ENCODE measurements around the gene ADRA2B. TPM values are rescaled to one million over a fixed set of nuclear protein-coding genes. Genes with fewer than 3 reads are reported as not detected.

The ADRA2B gene
- total RNA-seq, 2 experiments from 2014 or later, result 0.30 to 0.54 TPM

DNA sequence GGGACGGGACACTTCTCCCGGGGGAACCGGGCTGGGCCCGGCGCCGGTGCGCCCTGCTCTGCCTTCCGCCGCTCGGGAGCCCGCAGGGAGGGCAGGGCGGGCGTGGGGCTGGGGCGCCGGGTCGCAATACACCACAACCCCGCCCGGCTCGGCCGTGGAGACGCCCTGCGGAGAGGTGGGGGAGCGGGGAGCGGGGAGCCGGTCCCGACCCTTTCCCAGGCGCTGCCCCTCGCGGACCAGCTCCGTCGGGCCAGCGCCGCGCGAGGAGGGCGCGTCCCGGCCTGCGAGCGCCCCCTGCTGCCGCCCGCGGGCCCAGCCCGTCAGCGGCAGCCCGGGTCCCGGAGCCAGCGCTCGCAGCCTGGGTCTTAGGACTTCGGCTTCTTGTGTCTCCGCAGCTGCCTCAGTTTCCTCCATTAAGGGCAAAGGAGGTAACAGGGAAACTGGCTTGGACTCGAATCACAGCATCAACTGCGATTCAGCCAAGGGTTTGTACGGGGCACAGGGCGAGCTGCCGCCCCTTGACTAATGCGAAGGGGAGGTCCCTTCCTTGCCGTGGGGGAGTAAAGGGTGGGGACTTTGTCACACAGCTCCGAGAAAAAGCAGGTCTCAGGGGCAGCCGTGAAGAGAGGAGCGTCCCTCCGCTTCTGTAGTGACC, 635 bp upstream of the ADRA2B start:
- Mint-ChIP-seq H3K4me3 (peak overlapping the region; percentile 55), H3K27ac (no peak overlapping the region), H3K36me3 (ENCODE audit: low read depth) (no peaks in the 10 kb centered on the region), H3K27me3 (peaks cover 36% of the 10 kb centered on the region), H3K4me1 (peaks cover 10% of the 10 kb centered on the region), H3K9me3 (ENCODE audit: low read depth) (no peaks in the 10 kb centered on the region)
- ChIA-PET CTCF (interaction anchor here (0.6 to 4.2 kb wide), 29 partner anchors 10 to 1546 kb away, joined by 3 to 33 read pairs (median 4); partner anchors contain the start of genes ANKRD36C and ASTL), POLR2A (interaction anchor here (0.6 to 0.9 kb wide), 4 partner anchors 32 to 387 kb away, joined by 3 read pairs; no protein-coding TSS in a partner anchor)
- DNase-seq (peak; percentile 80), ATAC-seq (peak; percentile 87)
- intact Hi-C loops (cut with DNase I, micrococcal nuclease), result loop anchor here (1.0 to 10.0 kb wide), 8 partner anchors 25 to 150 kb away; partner anchors contain the start of genes CIAO1 (in 2 of the 2), STARD7 (in 1 of the 2) and TMEM127 (in 1 of the 2)

DNA sequence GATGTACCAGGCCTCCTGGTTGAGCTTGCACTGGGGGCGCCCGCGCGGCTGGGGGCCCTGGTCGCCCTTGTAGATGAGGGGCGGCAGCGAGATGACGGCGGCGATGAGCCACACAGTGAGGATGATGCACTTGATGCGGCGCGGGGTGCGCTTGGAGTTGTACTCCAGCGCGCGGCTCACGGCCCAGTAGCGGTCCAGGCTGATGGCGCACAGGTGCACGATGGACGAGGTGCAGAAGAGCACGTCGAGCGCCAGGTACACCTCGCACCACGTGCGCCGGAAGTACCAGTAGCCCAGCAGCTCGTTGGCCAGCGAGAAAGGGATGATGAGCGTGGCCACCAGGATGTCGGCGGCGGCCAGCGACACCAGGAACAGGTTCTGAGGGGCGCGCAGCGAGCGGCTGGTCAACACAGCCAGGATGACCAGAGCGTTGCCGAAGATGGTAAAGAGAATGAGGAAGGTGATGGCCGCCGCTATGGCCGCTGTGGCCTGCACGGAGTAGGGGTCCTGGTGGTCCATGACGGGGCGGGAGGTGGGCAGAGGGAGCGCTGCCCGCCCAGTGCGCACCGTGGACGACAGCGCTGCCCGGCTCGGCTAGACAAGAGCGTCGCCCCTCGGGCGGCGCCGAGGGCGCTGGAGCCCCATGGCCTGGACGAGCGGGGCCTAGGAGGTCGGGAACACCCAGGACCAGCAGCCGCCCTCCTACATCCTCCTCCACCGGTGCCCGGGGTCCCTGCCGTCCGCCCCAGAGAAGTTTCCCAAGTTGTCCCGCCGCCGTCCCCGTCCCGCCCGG, 544 bp downstream of the ADRA2B start:
- H3K27me3 Mint-ChIP-seq, result peaks cover 26% of the 10 kb centered on the region

DNA sequence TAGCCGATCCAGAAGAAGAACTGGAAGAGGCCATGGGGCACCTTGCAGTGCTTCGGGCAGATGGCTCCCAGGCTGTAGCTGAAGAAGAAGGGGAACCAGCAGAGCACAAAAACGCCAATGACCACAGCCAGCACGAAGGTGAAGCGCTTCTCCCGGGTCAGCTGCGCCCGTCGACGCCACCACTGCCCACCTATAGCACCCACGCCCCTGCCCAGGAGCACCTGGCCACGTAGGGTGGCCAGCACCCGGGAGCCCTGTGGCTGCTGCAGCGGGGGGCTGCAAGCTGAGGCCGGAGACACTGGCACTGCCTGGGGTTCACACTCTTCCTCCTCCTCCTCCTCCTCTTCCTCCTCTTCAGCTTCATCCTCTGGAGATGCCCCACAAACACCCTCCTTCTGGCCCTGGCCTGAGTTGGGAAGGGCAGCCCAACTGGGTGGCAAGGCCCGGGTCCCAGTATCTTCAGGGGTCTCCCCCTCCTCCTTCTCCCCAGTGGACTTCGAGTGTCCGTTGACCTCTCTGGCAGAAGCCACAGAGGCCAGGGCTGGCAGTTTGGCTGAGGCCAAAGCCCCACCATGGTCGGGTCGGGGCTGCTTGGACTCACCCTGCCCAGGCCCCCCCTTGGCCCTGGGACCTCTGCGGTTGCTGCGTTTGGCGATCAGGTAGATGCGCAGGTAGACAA, 1.3 kb downstream of the ADRA2B start:
- H3K4me3 Mint-ChIP-seq, result peak overlapping the region; percentile 66
- DNase-seq (no peak), ATAC-seq (no peak)
- H3K4me1 Mint-ChIP-seq, result peaks cover 10% of the 10 kb centered on the region
- ChIA-PET CTCF (interaction anchor here (0.7 to 4.2 kb wide), 4 partner anchors 12 to 92 kb away, joined by 3 to 33 read pairs (median 8); no protein-coding TSS in a partner anchor), POLR2A (no interaction called here)
- intact Hi-C loops (cut with DNase I, micrococcal nuclease), result loop anchor here in 1 of 2 experiments (5.0 to 10.0 kb wide), 2 partner anchors 110 to 152 kb away; partner anchors contain the start of genes CIAO1 and TMEM127
- H3K9me3 Mint-ChIP-seq (ENCODE audit: low read depth), result no peaks in the 10 kb centered on the region
- H3K36me3 Mint-ChIP-seq (ENCODE audit: low read depth), result no peaks in the 10 kb centered on the region
- peaks cover 18% of the 10 kb centered on the region for H3K27me3 Mint-ChIP-seq
- no peak overlapping the region for H3K27ac Mint-ChIP-seq

More for the DNA sequence above, 544 bp downstream of the ADRA2B start:
- H3K36me3 Mint-ChIP-seq (ENCODE audit: low read depth), result no peaks in the 10 kb centered on the region
- H3K4me1 Mint-ChIP-seq, result peaks cover 10% of the 10 kb centered on the region
- DNase-seq, result no peak
- H3K27ac Mint-ChIP-seq, result no peak overlapping the region
- H3K9me3 Mint-ChIP-seq (ENCODE audit: low read depth), result no peaks in the 10 kb centered on the region
- ChIA-PET POLR2A (interaction anchor here (0.6 kb wide), 1 partner anchor 141 kb away, joined by 7 read pairs; no protein-coding TSS in a partner anchor), CTCF (interaction anchor here (0.9 to 4.2 kb wide), 8 partner anchors 9 to 123 kb away, joined by 4 to 33 read pairs (median 9); partner anchors contain the start of gene ANKRD36C)
- intact Hi-C loops (cut with DNase I, micrococcal nuclease), result loop anchor here (1.0 to 10.0 kb wide), 6 partner anchors 49 to 151 kb away; partner anchors contain the start of genes CIAO1 (in 2 of the 2), STARD7 (in 1 of the 2) and TMEM127 (in 1 of the 2)
- H3K4me3 Mint-ChIP-seq, result peak overlapping the region; percentile 66
- ATAC-seq, result no peak

DNA sequence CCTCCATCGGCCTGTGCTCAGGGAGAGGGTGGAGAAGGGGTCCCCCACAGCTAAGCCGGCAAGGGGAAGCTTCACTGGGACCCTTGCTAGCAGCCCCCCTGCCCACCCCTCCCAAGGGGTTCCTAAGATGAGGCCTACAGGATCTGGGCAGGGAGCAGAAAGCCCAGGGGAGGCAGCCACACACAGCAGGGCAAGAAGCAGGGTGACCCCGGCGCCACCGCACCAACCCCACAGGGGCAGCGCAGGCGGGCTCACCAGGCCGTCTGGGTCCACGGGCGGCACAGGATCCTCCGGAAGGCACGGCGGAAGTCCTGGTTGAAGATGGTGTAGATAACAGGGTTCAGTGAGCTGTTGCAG, 1.8 kb downstream of the ADRA2B start:
- no peak overlapping the region for H3K4me3 Mint-ChIP-seq
- no peak for ATAC-seq

DNA sequence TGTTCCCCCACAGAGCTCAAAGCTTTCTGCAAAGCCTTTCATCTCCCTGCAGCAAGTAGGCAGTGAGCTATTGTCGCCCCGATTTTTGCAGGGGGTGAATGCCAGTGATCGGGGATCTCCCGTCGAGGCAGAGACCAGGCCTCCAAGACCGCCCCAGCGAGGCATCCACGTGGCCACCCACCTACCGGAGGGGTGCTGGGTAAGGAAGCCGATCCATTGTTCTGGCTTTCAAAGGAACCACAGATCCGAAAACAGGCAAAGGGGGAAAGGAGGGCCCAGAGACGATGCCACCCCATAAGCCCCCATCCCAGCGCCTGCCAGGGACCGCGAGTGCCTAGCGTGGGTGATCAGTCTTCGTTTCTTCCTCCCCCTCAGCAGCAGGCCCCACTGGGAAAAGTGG, 2.4 kb downstream of the ADRA2B start:
- Mint-ChIP-seq H3K9me3 (ENCODE audit: low read depth) (no peaks in the 10 kb centered on the region), H3K4me1 (peaks cover 10% of the 10 kb centered on the region), H3K4me3 (no peak overlapping the region), H3K36me3 (ENCODE audit: low read depth) (no peaks in the 10 kb centered on the region), H3K27me3 (peaks cover 9% of the 10 kb centered on the region), H3K27ac (no peak overlapping the region)
- POLR2A ChIA-PET, result interaction anchor here (0.6 kb wide), 1 partner anchor 60 kb away, joined by 3 read pairs; no protein-coding TSS in a partner anchor
- DNase-seq, result no peak
- intact Hi-C loops (cut with DNase I, micrococcal nuclease), result loop anchor here in 1 of 2 experiments (10.0 kb wide), 1 partner anchor 109 kb away; no protein-coding TSS in a partner anchor
- ATAC-seq, result no peak
- CTCF ChIA-PET, result interaction anchor here (0.6 to 2.1 kb wide), 4 partner anchors 9 to 61 kb away, joined by 3 to 19 read pairs (median 3); no protein-coding TSS in a partner anchor

More for the DNA sequence above, 1.8 kb downstream of the ADRA2B start:
- H3K4me1 Mint-ChIP-seq, result peaks cover 10% of the 10 kb centered on the region
- H3K27me3 Mint-ChIP-seq, result peaks cover 14% of the 10 kb centered on the region
- no peak overlapping the region for H3K27ac Mint-ChIP-seq
- intact Hi-C loops (cut with DNase I, micrococcal nuclease), result loop anchor here in 1 of 2 experiments (10.0 kb wide), 1 partner anchor 110 kb away; no protein-coding TSS in a partner anchor
- H3K9me3 Mint-ChIP-seq (ENCODE audit: low read depth), result no peaks in the 10 kb centered on the region
- ChIA-PET CTCF (interaction anchor here (0.7 to 4.2 kb wide), 4 partner anchors 12 to 60 kb away, joined by 3 to 33 read pairs (median 12); no protein-coding TSS in a partner anchor), POLR2A (no interaction called here)
- H3K36me3 Mint-ChIP-seq (ENCODE audit: low read depth), result no peaks in the 10 kb centered on the region
- DNase-seq, result no peak

DNA sequence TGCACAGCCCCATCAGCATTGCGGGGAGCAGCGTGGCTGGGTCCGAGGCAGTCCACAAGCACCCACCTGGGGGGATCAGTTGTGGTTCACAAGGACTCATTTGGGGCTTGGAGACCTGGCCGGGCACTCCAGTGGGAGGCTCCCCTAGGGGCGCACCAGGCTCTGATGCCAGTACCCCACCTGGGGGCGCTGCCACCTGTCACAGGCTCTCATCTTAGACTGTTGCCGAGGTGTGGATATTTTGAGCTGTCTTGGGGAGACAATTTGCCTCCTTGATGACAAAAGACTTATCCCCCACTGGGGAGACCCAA, 3.0 kb downstream of the ADRA2B start:
- ChIA-PET POLR2A (interaction anchor here (0.6 kb wide), 1 partner anchor 61 kb away, joined by 3 read pairs; no protein-coding TSS in a partner anchor), CTCF (interaction anchor here (0.7 to 2.1 kb wide), 6 partner anchors 14 to 164 kb away, joined by 3 to 19 read pairs (median 3); partner anchors contain the start of gene ASTL)
- no peak for ATAC-seq
- Mint-ChIP-seq H3K4me1 (peaks cover 10% of the 10 kb centered on the region), H3K36me3 (ENCODE audit: low read depth) (no peaks in the 10 kb centered on the region), H3K27me3 (peaks cover 6% of the 10 kb centered on the region), H3K27ac (no peak overlapping the region), H3K4me3 (no peak overlapping the region), H3K9me3 (ENCODE audit: low read depth) (no peaks in the 10 kb centered on the region)
- DNase-seq, result peak; percentile 66
- intact Hi-C loops (cut with DNase I, micrococcal nuclease), result loop anchor here in 1 of 2 experiments (10.0 kb wide), 1 partner anchor 109 kb away; no protein-coding TSS in a partner anchor

DNA sequence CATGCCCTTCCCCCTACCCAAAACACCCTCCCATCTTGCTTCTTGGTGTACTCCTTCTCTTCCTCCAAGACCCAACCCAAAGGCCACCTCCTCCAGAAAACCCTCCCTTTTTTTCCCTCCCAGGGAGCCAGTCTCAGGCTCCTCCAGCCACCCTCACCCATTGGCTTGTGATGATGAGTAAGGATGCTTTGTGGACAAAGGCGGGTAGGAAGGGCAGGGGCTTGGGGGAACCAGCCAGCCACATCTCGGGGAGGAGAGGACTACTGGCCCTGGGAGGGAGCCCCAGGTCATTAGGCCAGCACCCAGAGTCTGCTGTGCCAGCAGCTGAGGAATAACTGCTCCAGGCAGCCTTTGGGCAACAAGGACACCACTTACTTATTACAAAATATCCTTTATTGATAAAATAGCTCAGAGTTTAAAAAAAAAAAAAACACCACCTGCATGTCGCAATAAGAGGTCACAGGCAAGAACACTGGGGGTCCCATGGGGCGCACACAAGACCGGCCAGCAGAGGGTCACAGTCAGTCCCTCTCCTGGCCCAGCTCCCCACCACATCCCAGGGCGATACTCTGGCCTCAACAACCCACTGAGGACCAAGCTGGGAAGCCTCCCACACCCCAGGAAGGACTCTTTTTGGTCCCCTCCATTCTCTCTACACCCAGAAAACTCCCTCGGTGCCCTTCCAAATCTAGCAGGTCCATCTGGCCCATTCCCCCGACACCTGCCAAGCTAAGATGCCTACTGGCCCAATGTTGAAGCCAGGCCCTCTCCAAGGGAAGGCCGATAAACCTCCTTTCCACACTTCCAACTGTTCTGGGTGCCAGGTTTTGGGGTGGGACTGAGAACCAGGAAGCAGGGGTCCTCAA, 3.6 kb downstream of the ADRA2B start:
- Mint-ChIP-seq H3K36me3 (ENCODE audit: low read depth) (no peaks in the 10 kb centered on the region), H3K9me3 (ENCODE audit: low read depth) (no peaks in the 10 kb centered on the region), H3K27me3 (peaks cover 6% of the 10 kb centered on the region), H3K27ac (no peak overlapping the region), H3K4me3 (no peak overlapping the region), H3K4me1 (peaks cover 5% of the 10 kb centered on the region)
- no peak for ATAC-seq
- intact Hi-C loops (cut with DNase I, micrococcal nuclease), result loop anchor here in 1 of 2 experiments (10.0 kb wide), 1 partner anchor 108 kb away; no protein-coding TSS in a partner anchor
- CTCF ChIA-PET, result interaction anchor here (0.6 to 2.1 kb wide), 6 partner anchors 14 to 164 kb away, joined by 3 to 19 read pairs (median 3); partner anchors contain the start of gene ASTL
- POLR2A ChIA-PET, result interaction anchor here (0.7 kb wide), 1 partner anchor 488 kb away, joined by 3 read pairs; no protein-coding TSS in a partner anchor
- no peak for DNase-seq

DNA sequence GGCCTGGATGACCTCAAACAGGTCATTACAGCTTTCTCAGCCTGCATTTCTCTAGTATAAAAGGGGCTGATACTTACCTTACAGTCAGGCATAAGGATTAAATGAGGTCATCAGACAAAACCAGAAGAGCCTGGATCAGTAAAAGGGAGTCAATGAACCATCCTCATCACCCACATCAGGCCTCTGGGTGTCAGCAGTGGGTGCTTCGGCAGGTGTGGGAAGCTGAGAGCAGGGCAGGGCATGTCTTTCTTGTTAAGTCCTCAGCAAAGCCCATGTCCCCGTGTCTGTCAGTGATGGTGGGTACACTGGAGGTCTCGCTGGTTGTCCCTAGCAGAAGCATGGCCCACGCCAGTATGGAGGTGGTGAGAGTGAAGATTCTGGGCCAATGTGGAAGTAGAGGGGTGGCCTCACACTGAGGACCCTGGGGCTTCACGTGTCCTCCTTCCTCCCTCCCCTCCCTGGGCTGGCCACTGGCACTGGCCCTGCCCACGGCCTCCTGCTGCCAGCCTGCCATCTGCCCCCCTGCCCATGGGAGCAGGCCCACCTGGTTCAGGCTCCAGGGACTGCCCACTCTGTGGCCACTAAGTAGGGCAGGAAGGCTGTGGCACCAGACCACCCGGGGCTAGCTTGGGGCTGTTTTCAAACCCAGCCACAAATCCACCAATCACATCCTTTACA, 4.4 kb downstream of the ADRA2B start:
- intact Hi-C loops (cut with DNase I, micrococcal nuclease), result loop anchor here in 1 of 2 experiments (10.0 kb wide), 1 partner anchor 107 kb away; no protein-coding TSS in a partner anchor
- ChIA-PET POLR2A (no interaction called here), CTCF (interaction anchor here (0.6 to 1.8 kb wide), 5 partner anchors 27 to 119 kb away, joined by 3 to 7 read pairs (median 5); partner anchors contain the start of gene ASTL)
- Mint-ChIP-seq H3K36me3 (ENCODE audit: low read depth) (no peaks in the 10 kb centered on the region), H3K27ac (no peak overlapping the region), H3K9me3 (ENCODE audit: low read depth) (no peaks in the 10 kb centered on the region), H3K4me3 (no peak overlapping the region), H3K4me1 (peaks cover 3% of the 10 kb centered on the region), H3K27me3 (peaks cover 6% of the 10 kb centered on the region)
- DNase-seq (peak; percentile 22), ATAC-seq (peak; percentile 24)

DNA sequence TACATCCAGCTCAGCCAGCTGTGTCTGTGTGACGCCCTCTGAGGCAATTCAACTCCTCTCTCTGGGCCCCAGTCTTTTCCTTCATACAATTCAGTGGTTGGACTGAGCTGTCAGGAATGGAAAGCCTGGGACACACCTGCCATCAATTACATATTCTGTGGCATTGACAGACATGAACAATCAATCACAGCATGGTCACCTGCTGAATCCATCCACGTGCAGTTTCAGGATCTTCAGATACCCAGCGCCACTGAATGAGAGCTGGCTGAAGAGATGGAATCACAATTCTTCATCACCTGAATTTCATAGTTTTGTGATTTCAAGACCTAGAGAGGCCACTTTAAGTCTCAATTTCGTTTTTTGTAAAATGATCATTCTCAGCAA, 5.1 kb downstream of the ADRA2B start:
- Mint-ChIP-seq H3K4me3 (no peak overlapping the region), H3K36me3 (ENCODE audit: low read depth) (no peaks in the 10 kb centered on the region), H3K9me3 (ENCODE audit: low read depth) (peaks cover under 1% of the 10 kb centered on the region), H3K4me1 (peaks cover 3% of the 10 kb centered on the region), H3K27ac (no peak overlapping the region), H3K27me3 (peaks cover 6% of the 10 kb centered on the region)
- ChIA-PET CTCF (interaction anchor here (0.6 to 1.8 kb wide), 3 partner anchors 64 to 119 kb away, joined by 3 to 7 read pairs (median 5); no protein-coding TSS in a partner anchor), POLR2A (no interaction called here)
- no peak for DNase-seq
- intact Hi-C loops (cut with DNase I, micrococcal nuclease), result loop anchor here in 1 of 2 experiments (10.0 kb wide), 1 partner anchor 106 kb away; no protein-coding TSS in a partner anchor
- ATAC-seq, result no peak

Data from activated CD4-positive, alpha-beta T cell treated with anti-CD3 and anti-CD28 coated beads for 36 hours (primary cell).